CD4-positive, alpha-beta T cell (primary cell): ENCODE results near the gene ANKRD65. TPM values are rescaled to one million over a fixed set of nuclear protein-coding genes. Genes with fewer than 3 reads are reported as not detected.
"Not testable (repeated sequence)": the region's sequence is repeated elsewhere in the genome, so short reads cannot be mapped to it uniquely, and the experiment has no call there.

Experiments
- ATAC-seq: fragments of 200-7000 bp; cut with Tn5 transposase; one replicate; pipeline ENCODE4 v1.10.0; 2022; ENCODE audit warnings: mild to moderate bottlenecking; ENCODE audit not compliant: poor library complexity
- CTCF ChIA-PET: fragments of 350-600 bp; sonication (Branson Sonifier 250); formaldehyde crosslinking; loops from one replicate; lab custom pipeline; 2021; ENCODE audit warnings: antibody characterized with exemption, inconsistent platforms; lab: Charles Lee
- POLR2A ChIA-PET: fragments of 350-600 bp; sonication (Branson Sonifier 250); formaldehyde crosslinking; loops from one replicate; lab custom pipeline; 2021; ENCODE audit warnings: antibody characterized with exemption, inconsistent platforms; lab: Charles Lee
- DNase-seq, 14 experiments: peaks; one replicate each; pipeline ENCODE4 v3.0.0-alpha.2; 2013 to 2020; ENCODE audit warnings: mixed read lengths in 2 of 14
- H3K27ac ChIP-seq, 2 donors: one replicate each; pipeline versions ENCODE4 v1.5.1 to v1.7.0; 2013; ENCODE audit warnings: low read length in 2 of 2, low read depth in 1 of 2, mild to moderate bottlenecking in 1 of 2
- H3K27me3 ChIP-seq, 2 experiments: 1 replicate in 1 of 2; 2 replicates in 1 of 2; pipeline versions ENCODE4 v1.6.1 to v1.7.0; 2013; ENCODE audit warnings: low read length in 2 of 2, control low read depth in 1 of 2, mild to moderate bottlenecking in 1 of 2, moderate library complexity in 1 of 2; ENCODE audit not compliant: insufficient read depth in 2 of 2, control insufficient read depth in 1 of 2
- H3K36me3 ChIP-seq: one replicate; pipeline ENCODE4 v1.6.1; 2013; ENCODE audit warnings: low read length, control low read depth; ENCODE audit not compliant: insufficient read depth
- H3K4me1 ChIP-seq: one replicate; pipeline ENCODE4 v1.6.1; 2013; ENCODE audit warnings: low read length, control low read depth; ENCODE audit not compliant: insufficient read depth
- H3K4me3 ChIP-seq: one replicate; pipeline ENCODE4 v1.5.1; 2013; ENCODE audit warnings: mild to moderate bottlenecking, low read length, moderate library complexity
- H3K9me3 ChIP-seq, 2 experiments: 1 replicate in 1 of 2; 2 replicates in 1 of 2; pipeline versions ENCODE4 v1.6.1 to v1.7.0; 2013; ENCODE audit warnings: low read length in 2 of 2, mild to moderate bottlenecking in 2 of 2, control low read depth in 1 of 2, moderate library complexity in 1 of 2; ENCODE audit not compliant: control insufficient read depth in 1 of 2, insufficient read depth in 1 of 2
- H3K27ac Mint-ChIP-seq: one replicate; pipeline ENCODE4 v1.8.0; 2020; ENCODE audit warnings: mixed read lengths
- H3K27me3 Mint-ChIP-seq: one replicate; pipeline ENCODE4 v1.8.0; 2021; ENCODE audit warnings: mixed read lengths
- H3K36me3 Mint-ChIP-seq: one replicate; pipeline ENCODE4 v1.8.0; 2021; ENCODE audit warnings: low read depth, mixed read lengths
- H3K4me1 Mint-ChIP-seq: one replicate; pipeline ENCODE4 v1.8.0; 2021; ENCODE audit warnings: low read depth, mixed read lengths
- H3K4me3 Mint-ChIP-seq: one replicate; pipeline ENCODE4 v1.8.0; 2020; ENCODE audit warnings: mild to moderate bottlenecking, mixed read lengths
- H3K9me3 Mint-ChIP-seq: one replicate; pipeline ENCODE4 v1.8.0; 2020; ENCODE audit warnings: mixed read lengths
- CTCF ChIP-seq: fragments of 200-600 bp; IDR thresholded peaks from one replicate; pipeline ENCODE4 v1.8.0; 2022; ENCODE audit warnings: antibody characterized with exemption, mild to moderate bottlenecking
- intact Hi-C, 2 experiments: fragments of 100-400 bp; cut with DNase I in 1 of 2; cut with micrococcal nuclease in 1 of 2; formaldehyde crosslinking; loops; one replicate each; pipeline versions ENCODE4 v1.15.1 to v1.9.0; 2023 to 2025; cut with DNase I, micrococcal nuclease
- total RNA-seq, 174 experiments: library from RNA in 2 of 174; stranded (reverse) in 2 of 174; gene quantifications; one replicate each; pipeline ENCODE4 v1.2.3 and lab custom pipeline; 2021 to 2026

The ANKRD65 gene
- total RNA-seq, 2 experiments from 2014 or later, result not detected

DNA sequence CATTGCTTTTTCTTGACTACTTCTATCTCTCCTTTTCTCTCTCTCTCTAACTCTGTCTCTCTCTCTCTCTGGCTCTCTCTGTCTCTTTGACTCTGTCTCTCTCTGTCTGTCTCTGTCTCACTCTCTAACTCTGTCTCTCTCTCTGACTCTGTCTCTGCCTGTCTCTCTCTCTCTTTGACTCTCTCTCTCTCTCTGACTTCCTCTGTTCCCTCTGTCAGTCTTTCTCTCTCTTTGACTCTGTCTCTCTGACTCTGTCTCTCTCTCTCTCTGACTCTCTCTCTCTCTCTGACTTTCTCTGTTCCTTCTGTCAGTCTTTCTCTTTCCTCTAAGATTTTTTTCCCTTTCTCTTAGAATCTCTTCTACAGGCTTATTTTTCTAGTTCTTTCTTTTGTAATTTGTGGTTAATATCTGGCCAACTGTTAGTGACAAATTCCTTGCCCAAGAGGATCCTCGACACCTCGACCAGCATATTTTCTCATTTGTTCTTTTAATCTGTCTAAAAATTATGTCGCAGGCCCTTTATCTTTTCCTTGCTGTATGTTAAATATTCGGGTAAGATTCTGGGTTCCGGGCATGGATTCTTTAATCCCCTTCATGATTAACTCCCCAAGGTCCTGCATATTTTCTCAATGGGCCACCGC, 28.1 kb upstream of the ANKRD65 start, which contains the start of gene ATAD3C:
TSS of gene ATAD3C (plus strand) at position 591 of the 641 bp plus-strand sequence. CDS start 995 bp downstream, outside the sequence.
- H3K36me3 ChIP-seq, result no peaks in the 10 kb centered on the region
- no peaks in the 10 kb centered on the region for H3K9me3 ChIP-seq
- no peaks in the 10 kb centered on the region for H3K4me1 Mint-ChIP-seq
- H3K27ac ChIP-seq, result no peak within 1 kb of the TSS
- no peak within 1 kb of the TSS for H3K27ac Mint-ChIP-seq
- no peaks in the 10 kb centered on the region for H3K4me1 ChIP-seq
- no peaks in the 10 kb centered on the region for H3K9me3 Mint-ChIP-seq
- no peak within 1 kb of the TSS for H3K4me3 ChIP-seq
- DNase-seq, result no peak
- CTCF ChIA-PET, result interaction anchor here (0.9 kb wide), 1 partner anchor 56 kb away, joined by 5 read pairs; no protein-coding TSS in a partner anchor
- POLR2A ChIA-PET, result no interaction called here
- H3K27me3 Mint-ChIP-seq, result no peaks in the 10 kb centered on the region
- TF ChIP-seq CTCF, result no peak
- intact Hi-C loops, result no loop called here
- no peak within 1 kb of the TSS for H3K4me3 Mint-ChIP-seq
- ATAC-seq, result no peak
- H3K27me3 ChIP-seq, result no peaks in the 10 kb centered on the region
- H3K36me3 Mint-ChIP-seq, result no peaks in the 10 kb centered on the region

DNA sequence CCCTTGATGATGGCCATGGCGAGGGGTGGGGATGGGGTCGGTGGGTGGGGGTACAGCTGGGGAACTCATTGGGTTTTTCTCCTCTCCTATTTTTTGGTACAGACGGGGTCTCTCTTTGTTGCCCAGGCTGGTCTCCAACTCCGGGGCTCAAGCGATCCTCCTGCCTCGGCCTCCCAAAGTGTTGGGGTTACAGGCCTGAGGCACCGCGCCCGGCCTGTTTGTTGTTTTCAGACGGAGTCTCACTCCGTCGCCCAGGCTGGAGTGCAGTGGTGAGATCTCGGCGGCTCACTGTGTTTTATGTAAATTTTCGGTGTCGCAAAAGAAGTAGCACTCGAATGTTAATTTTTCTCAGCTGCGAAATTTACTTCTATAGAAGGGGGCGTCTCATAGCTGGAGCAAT, 25.6 kb upstream of the ANKRD65 start:
- CTCF ChIA-PET, DNase-seq, H3K36me3 ChIP-seq, H3K4me1 Mint-ChIP-seq, H3K4me1 ChIP-seq, H3K9me3 Mint-ChIP-seq, H3K4me3 ChIP-seq, H3K9me3 ChIP-seq, H3K27ac ChIP-seq, H3K36me3 Mint-ChIP-seq, H3K27me3 Mint-ChIP-seq, H3K4me3 Mint-ChIP-seq, H3K27me3 ChIP-seq, POLR2A ChIA-PET, H3K27ac Mint-ChIP-seq, intact Hi-C loops, ATAC-seq: not testable (repeated sequence)

GRCh38 chr1:1442069-1442770, 21.1 kb upstream of the ANKRD65 start:
- H3K4me3 ChIP-seq, result no peak overlapping the region
- no peak for ATAC-seq
- H3K36me3 ChIP-seq, result no peaks in the 10 kb centered on the region
- TF ChIP-seq CTCF, result no peak
- DNase-seq, result no peak
- H3K27ac ChIP-seq, result no peak overlapping the region
- Mint-ChIP-seq H3K27ac (no peak overlapping the region), H3K4me3 (no peak overlapping the region), H3K4me1 (peaks cover 4% of the 10 kb centered on the region), H3K27me3 (peaks cover 6% of the 10 kb centered on the region), H3K9me3 (no peaks in the 10 kb centered on the region), H3K36me3 (no peaks in the 10 kb centered on the region)
- peaks cover 0 to 10% of the 10 kb centered on the region in 2 experiments for H3K9me3 ChIP-seq
- ChIA-PET POLR2A (no interaction called here), CTCF (no interaction called here)
- peaks cover 8% of the 10 kb centered on the region for H3K4me1 ChIP-seq
- peaks cover 14 to 19% of the 10 kb centered on the region in 2 experiments for H3K27me3 ChIP-seq
- intact Hi-C loops, result loop anchor here in 1 of 2 experiments (5.0 kb wide), 1 partner anchor 410 kb away; no protein-coding TSS in a partner anchor
